ENCODE measurements around the gene BCL2.

The BCL2 gene

DNA sequence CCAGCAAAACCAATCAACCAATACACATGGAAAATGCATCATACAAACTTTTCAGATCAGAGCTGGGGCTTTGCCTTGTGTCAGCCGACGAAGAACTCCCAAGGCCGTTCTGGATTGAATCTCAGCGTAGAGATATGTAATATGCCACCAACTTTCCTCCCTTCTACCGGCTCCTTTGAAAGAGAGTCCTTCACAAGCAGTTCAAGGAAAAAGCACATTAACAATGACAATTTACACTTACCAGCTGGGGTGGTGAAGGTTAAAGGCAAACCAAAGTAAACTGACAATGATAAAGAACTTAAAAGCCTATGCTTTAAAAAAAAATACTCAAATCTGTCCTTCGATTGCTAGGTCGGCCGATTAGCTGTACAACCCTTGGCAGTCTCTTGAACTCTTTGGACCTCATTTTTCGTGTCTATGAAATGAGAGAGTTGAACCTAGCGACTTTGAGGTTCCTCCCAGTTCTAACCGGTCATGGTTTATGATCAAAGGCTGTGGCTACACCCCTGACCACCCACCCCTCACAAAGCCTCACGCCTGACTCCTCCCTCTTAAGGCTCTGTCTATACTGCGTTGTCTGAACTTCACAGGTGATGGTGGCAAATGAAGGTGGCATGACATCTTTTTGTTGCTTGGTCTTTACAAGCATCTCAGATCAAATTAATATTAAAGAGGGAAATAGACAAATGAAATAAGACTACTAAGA, 46.2 kb downstream of the BCL2 start:
- DNase-seq = no peak
- Histone ChIP-seq H3K27ac (ENCODE audit: insufficient read depth in 1 of 2, low read depth in 1 of 2, low read length in 2 of 2, poor library complexity in 1 of 2, severe bottlenecking in 2 of 2) (no peak overlapping the region), H3K9me3 (ENCODE audit: control extremely low read depth in 1 of 5, control insufficient read depth in 4 of 5, insufficient read depth in 2 of 5, low read depth in 1 of 5, low read length in 4 of 5) (no peaks in the 10 kb centered on the region), H3K27me3 (replicated peaks in 2 of 5; ENCODE audit: control insufficient read depth in 4 of 5, insufficient read depth in 5 of 5, low read length in 4 of 5) (no peaks in the 10 kb centered on the region), H3K36me3 (ENCODE audit: control insufficient read depth in 4 of 4, insufficient read depth in 4 of 4, low read length in 3 of 4) (peaks cover 0 to 3% (median 0%) of the 10 kb centered on the region in 4 experiments), H3K4me1 (ENCODE audit: control extremely low read depth in 1 of 4, control insufficient read depth in 4 of 4, insufficient read depth in 4 of 4, low read length in 3 of 4) (peaks cover 0 to 22% (median 5%) of the 10 kb centered on the region in 4 experiments), H3K4me3 (ENCODE audit: control insufficient read depth in 1 of 7, extremely low read depth in 1 of 7, insufficient read depth in 4 of 7, low read depth in 2 of 7, low read length in 6 of 7) (no peak overlapping the region)
- ChIA-PET POLR2A (no interaction called here), CTCF (interaction anchor here (0.6 to 1.3 kb wide), 5 partner anchors 9 to 54 kb away, joined by 3 to 4 read pairs (median 3); no protein-coding TSS in a partner anchor)
- WGBS (ENCODE audit: insufficient coverage) = 98% methylated on average over 4 of the region's 13 CpGs

DNA sequence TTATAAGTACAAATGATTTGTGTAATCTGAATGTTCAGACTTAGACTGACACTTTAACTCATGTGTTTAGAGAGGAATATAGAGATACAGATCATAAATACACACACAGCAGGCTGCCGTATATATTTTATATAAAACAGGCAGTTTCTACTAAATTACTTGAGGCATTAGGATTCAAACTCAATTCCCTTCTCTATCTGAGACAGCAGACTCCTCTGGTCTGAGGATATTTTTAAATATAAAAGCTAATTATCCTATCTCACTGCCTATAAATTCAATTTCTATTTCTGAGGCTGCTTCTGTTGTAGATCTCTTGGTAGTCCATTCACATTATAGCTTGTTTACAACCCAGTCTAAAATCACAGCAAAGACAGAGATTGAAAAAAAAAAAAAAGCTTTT, 46.9 kb downstream of the BCL2 start:
- POLR2A ChIA-PET = no interaction called here
- CTCF ChIA-PET = interaction anchor here (0.6 to 1.3 kb wide), 3 partner anchors 10 to 55 kb away, joined by 3 to 4 read pairs (median 3); no protein-coding TSS in a partner anchor
- Histone ChIP-seq H3K4me1 (ENCODE audit: control extremely low read depth in 1 of 4, control insufficient read depth in 4 of 4, insufficient read depth in 4 of 4, low read length in 3 of 4) (peaks cover 0 to 22% (median 4%) of the 10 kb centered on the region in 4 experiments), H3K27ac (ENCODE audit: insufficient read depth in 1 of 2, low read depth in 1 of 2, low read length in 2 of 2, poor library complexity in 1 of 2, severe bottlenecking in 2 of 2) (no peak overlapping the region), H3K36me3 (ENCODE audit: control insufficient read depth in 4 of 4, insufficient read depth in 4 of 4, low read length in 3 of 4) (peaks cover 0 to 3% (median 0%) of the 10 kb centered on the region in 4 experiments), H3K27me3 (replicated peaks in 2 of 5; ENCODE audit: control insufficient read depth in 4 of 5, insufficient read depth in 5 of 5, low read length in 4 of 5) (no peaks in the 10 kb centered on the region), H3K4me3 (ENCODE audit: control insufficient read depth in 1 of 7, extremely low read depth in 1 of 7, insufficient read depth in 4 of 7, low read depth in 2 of 7, low read length in 6 of 7) (no peak overlapping the region), H3K9me3 (ENCODE audit: control extremely low read depth in 1 of 5, control insufficient read depth in 4 of 5, insufficient read depth in 2 of 5, low read depth in 1 of 5, low read length in 4 of 5) (no peaks in the 10 kb centered on the region)
- DNase-seq = no peak
- WGBS (ENCODE audit: insufficient coverage) = no CpG with 5 or more reads among the region's 1 CpG

DNA sequence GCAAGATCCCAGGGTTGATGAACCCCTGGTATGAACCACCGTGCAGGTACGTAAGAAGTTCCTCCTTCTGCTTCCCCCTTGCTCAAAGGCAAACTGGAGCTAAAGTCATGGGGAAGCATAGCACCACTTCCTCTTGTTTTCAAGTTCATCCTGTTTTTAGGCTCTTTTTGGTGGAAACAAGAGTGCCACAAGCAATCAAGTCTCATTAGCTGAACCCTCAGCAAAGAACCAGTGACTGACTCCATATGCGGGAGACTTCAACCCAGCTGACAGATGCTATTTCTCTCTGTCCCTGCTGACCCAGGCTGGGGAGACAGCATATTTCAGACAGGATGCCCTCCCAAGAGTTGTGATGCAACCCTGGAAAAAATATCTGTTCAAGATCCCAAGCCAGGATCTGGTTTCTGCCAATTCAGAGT, 47.7 kb downstream of the BCL2 start:
- ChIA-PET POLR2A (no interaction called here), CTCF (no interaction called here)
- H3K27ac ChIP-seq (ENCODE audit: insufficient read depth in 1 of 2, low read depth in 1 of 2, low read length in 2 of 2, poor library complexity in 1 of 2, severe bottlenecking in 2 of 2) = no peak overlapping the region
- H3K4me3 ChIP-seq (ENCODE audit: control insufficient read depth in 1 of 7, extremely low read depth in 1 of 7, insufficient read depth in 4 of 7, low read depth in 2 of 7, low read length in 6 of 7) = no peak overlapping the region
- H3K36me3 ChIP-seq (ENCODE audit: control insufficient read depth in 4 of 4, insufficient read depth in 4 of 4, low read length in 3 of 4) = peaks cover 0 to 3% (median 0%) of the 10 kb centered on the region in 4 experiments
- H3K9me3 ChIP-seq (ENCODE audit: control extremely low read depth in 1 of 5, control insufficient read depth in 4 of 5, insufficient read depth in 2 of 5, low read depth in 1 of 5, low read length in 4 of 5) = no peaks in the 10 kb centered on the region
- 43% methylated on average over 1 of the region's 3 CpGs for WGBS (ENCODE audit: insufficient coverage)
- H3K4me1 ChIP-seq (ENCODE audit: control extremely low read depth in 1 of 4, control insufficient read depth in 4 of 4, insufficient read depth in 4 of 4, low read length in 3 of 4) = peaks cover 0 to 28% (median 4%) of the 10 kb centered on the region in 4 experiments
- no peaks in the 10 kb centered on the region for H3K27me3 ChIP-seq (replicated peaks in 2 of 5; ENCODE audit: control insufficient read depth in 4 of 5, insufficient read depth in 5 of 5, low read length in 4 of 5)
- peak; percentile 28 to 59 (median 48) for DNase-seq

DNA sequence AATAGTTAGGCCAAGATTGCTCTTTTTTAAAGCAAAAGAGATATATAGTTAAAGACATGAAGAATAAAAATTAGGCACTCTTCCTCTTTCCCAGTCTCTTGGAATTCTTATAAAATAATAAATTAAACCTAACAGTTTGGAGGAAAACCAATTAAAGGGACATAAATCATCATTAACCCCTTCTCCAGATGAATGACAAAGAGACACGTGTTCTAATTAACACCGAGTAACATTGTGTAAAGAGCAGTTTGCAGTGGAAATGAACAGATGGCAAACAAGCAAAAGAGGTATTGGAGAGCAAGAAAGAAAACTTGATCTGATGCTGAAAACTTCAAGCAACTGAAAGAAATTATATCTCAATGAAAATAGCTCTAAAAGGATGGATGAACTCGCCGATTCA, 48.4 kb downstream of the BCL2 start:
- Histone ChIP-seq H3K36me3 (ENCODE audit: control insufficient read depth in 4 of 4, insufficient read depth in 4 of 4, low read length in 3 of 4) (peaks cover 0 to 2% (median 0%) of the 10 kb centered on the region in 4 experiments), H3K9me3 (ENCODE audit: control extremely low read depth in 1 of 5, control insufficient read depth in 4 of 5, insufficient read depth in 2 of 5, low read depth in 1 of 5, low read length in 4 of 5) (no peaks in the 10 kb centered on the region), H3K27ac (ENCODE audit: insufficient read depth in 1 of 2, low read depth in 1 of 2, low read length in 2 of 2, poor library complexity in 1 of 2, severe bottlenecking in 2 of 2) (no peak overlapping the region), H3K27me3 (replicated peaks in 2 of 5; ENCODE audit: control insufficient read depth in 4 of 5, insufficient read depth in 5 of 5, low read length in 4 of 5) (no peaks in the 10 kb centered on the region), H3K4me1 (ENCODE audit: control extremely low read depth in 1 of 4, control insufficient read depth in 4 of 4, insufficient read depth in 4 of 4, low read length in 3 of 4) (peaks cover 0 to 31% (median 4%) of the 10 kb centered on the region in 4 experiments), H3K4me3 (ENCODE audit: control insufficient read depth in 1 of 7, extremely low read depth in 1 of 7, insufficient read depth in 4 of 7, low read depth in 2 of 7, low read length in 6 of 7) (no peak overlapping the region)
- 97% methylated on average over 4 of the region's 4 CpGs for WGBS (ENCODE audit: insufficient coverage)
- ChIA-PET CTCF (no interaction called here), POLR2A (interaction anchor here (0.6 kb wide), 1 partner anchor 1363 kb away, joined by 3 read pairs; no protein-coding TSS in a partner anchor)
- DNase-seq = no peak

DNA sequence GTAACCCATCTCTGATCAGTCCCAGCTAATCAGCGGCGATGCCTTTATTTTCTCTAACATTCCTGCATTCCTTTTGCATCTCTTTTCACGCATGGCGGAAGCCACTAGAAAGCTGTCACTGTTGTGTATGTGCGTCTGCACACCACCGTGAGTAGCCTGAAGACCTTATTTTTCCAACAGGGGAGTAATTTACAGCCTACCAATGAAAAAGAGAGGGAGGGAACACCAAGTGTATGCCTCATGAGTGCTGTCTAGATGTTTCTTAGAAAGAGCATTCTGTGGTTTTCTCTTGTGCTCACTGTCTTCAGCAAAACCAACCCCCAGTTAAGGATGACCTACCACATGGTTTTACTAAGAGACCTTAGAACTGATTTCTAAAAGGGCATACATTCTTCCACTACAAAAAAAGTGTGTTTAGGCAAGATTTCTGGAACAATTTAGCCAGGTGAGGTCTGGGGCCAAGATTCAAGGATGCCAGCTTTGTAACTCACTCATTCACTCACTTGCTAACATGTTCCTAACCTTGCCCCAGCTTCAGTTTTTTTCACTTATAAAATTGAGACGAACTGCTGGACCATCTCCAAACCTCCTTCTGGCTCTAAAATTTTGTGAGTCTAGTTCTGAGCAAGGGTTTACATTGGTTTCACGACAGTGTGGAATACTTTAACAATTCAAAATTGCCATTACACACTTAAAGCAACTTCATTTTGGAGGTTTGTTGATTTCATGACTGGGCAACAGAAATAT, 51.4 kb downstream of the BCL2 start:
- H3K27me3 ChIP-seq (replicated peaks in 2 of 5; ENCODE audit: control insufficient read depth in 4 of 5, insufficient read depth in 5 of 5, low read length in 4 of 5) = no peaks in the 10 kb centered on the region
- no peak overlapping the region for H3K27ac ChIP-seq (ENCODE audit: insufficient read depth in 1 of 2, low read depth in 1 of 2, low read length in 2 of 2, poor library complexity in 1 of 2, severe bottlenecking in 2 of 2)
- no peaks in the 10 kb centered on the region for H3K9me3 ChIP-seq (ENCODE audit: control extremely low read depth in 1 of 5, control insufficient read depth in 4 of 5, insufficient read depth in 2 of 5, low read depth in 1 of 5, low read length in 4 of 5)
- ChIA-PET POLR2A (no interaction called here), CTCF (interaction anchor here (1.9 kb wide), 1 partner anchor 50 kb away, joined by 7 read pairs; no protein-coding TSS in a partner anchor)
- H3K36me3 ChIP-seq (ENCODE audit: control insufficient read depth in 4 of 4, insufficient read depth in 4 of 4, low read length in 3 of 4) = no peaks in the 10 kb centered on the region
- H3K4me1 ChIP-seq (ENCODE audit: control extremely low read depth in 1 of 4, control insufficient read depth in 4 of 4, insufficient read depth in 4 of 4, low read length in 3 of 4) = peaks cover 0 to 31% (median 4%) of the 10 kb centered on the region in 4 experiments
- no peak for DNase-seq
- H3K4me3 ChIP-seq (ENCODE audit: control insufficient read depth in 1 of 7, extremely low read depth in 1 of 7, insufficient read depth in 4 of 7, low read depth in 2 of 7, low read length in 6 of 7) = no peak overlapping the region
- WGBS (ENCODE audit: insufficient coverage) = 93% methylated on average over 7 of the region's 8 CpGs

DNA sequence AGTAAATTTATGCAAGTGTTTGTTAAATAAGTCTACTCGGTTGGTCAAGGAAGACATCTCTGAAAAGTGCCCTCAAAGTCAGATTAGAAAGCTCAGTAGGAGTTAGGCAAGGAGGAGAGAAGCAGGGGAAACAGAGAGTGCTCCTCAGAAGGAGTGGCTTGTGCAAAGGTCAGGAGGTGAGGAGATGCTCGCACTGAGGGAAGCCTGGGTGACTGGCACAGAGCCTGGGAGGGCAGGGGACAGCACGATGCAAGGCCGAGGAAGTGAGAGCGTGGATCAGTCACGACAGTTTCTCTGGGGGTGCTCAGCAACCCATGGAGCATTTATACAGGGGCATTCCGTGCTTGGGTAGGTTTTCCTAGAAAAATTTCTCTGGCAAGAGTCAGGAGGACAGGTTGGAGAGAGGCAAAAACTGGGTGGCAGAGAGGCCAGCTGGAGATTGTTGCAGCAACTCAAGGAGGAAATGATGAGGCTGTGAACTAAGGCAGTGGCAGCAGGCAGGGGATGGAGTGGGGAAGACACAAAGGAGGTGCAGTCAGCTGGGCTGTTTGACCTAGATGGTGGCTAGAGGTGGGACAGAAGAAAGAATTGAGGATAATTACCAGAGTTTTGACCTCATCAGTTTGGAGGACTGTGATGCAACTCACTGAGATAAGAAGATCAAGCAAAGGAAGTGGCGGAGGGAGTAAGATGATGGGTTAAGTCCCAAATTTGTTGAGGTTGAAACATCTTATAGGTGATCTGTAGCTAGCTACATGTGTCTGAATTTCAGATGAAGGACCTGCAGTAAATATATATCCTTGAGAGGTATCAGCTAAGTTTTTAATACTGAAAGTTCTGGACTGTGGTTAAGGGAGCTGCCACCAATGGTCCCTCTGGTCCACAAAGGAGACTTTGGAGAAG, 52.4 kb downstream of the BCL2 start:
- H3K9me3 ChIP-seq (ENCODE audit: control extremely low read depth in 1 of 5, control insufficient read depth in 4 of 5, insufficient read depth in 2 of 5, low read depth in 1 of 5, low read length in 4 of 5) = no peaks in the 10 kb centered on the region
- H3K36me3 ChIP-seq (ENCODE audit: control insufficient read depth in 4 of 4, insufficient read depth in 4 of 4, low read length in 3 of 4) = peaks cover 0 to 2% (median 0%) of the 10 kb centered on the region in 4 experiments
- POLR2A ChIA-PET = interaction anchor here (0.6 to 1.2 kb wide), 2 partner anchors 10 to 38 kb away, joined by 4 to 7 read pairs; no protein-coding TSS in a partner anchor
- CTCF ChIA-PET = interaction anchor here (1.9 kb wide), 1 partner anchor 51 kb away, joined by 7 read pairs; no protein-coding TSS in a partner anchor
- H3K4me3 ChIP-seq (ENCODE audit: control insufficient read depth in 1 of 7, extremely low read depth in 1 of 7, insufficient read depth in 4 of 7, low read depth in 2 of 7, low read length in 6 of 7) = no peak overlapping the region
- no peaks in the 10 kb centered on the region for H3K27me3 ChIP-seq (replicated peaks in 2 of 5; ENCODE audit: control insufficient read depth in 4 of 5, insufficient read depth in 5 of 5, low read length in 4 of 5)
- WGBS (ENCODE audit: insufficient coverage) = 96% methylated on average over 8 of the region's 8 CpGs
- H3K4me1 ChIP-seq (ENCODE audit: control extremely low read depth in 1 of 4, control insufficient read depth in 4 of 4, insufficient read depth in 4 of 4, low read length in 3 of 4) = peaks cover 0 to 29% (median 4%) of the 10 kb centered on the region in 4 experiments
- no peak overlapping the region for H3K27ac ChIP-seq (ENCODE audit: insufficient read depth in 1 of 2, low read depth in 1 of 2, low read length in 2 of 2, poor library complexity in 1 of 2, severe bottlenecking in 2 of 2)
- no peak for DNase-seq

All from common myeloid progenitor, CD34-positive (primary cell).